Cardiac muscle cell (in vitro differentiated cells and primary cell): Measurements from ENCODE around the gene PRRX1. TPM values are rescaled to one million over a fixed set of nuclear protein-coding genes. Genes with fewer than 3 reads are reported as not detected.

Source experiments
- DNase-seq, 2 donors: peaks; one replicate each; pipeline versions ENCODE4 v3.0.0 to v3.0.0-alpha.2; 2010 to 2017; ENCODE audit warnings: low read depth in 1 of 2, low spot score in 1 of 2
- H3K27ac ChIP-seq: fragments of 200-600 bp; sonication (generic); 2 replicates; pipeline ENCODE4 v1.5.1; 2016
- H3K27me3 ChIP-seq: fragments of 200-600 bp; sonication (generic); 2 replicates; pipeline ENCODE4 v1.6.0; 2016; ENCODE audit warnings: control low read depth
- H3K36me3 ChIP-seq: fragments of 200-600 bp; sonication (generic); 2 replicates; pipeline ENCODE4 v1.5.1; 2016; ENCODE audit warnings: control low read depth
- H3K4me1 ChIP-seq: fragments of 200-600 bp; sonication (generic); 2 replicates; pipeline ENCODE4 v1.8.1; 2017; ENCODE audit warnings: low read depth, mild to moderate bottlenecking, mixed run types
- H3K4me3 ChIP-seq: fragments of 200-600 bp; sonication (generic); 2 replicates; pipeline ENCODE4 v1.5.1; 2016; ENCODE audit warnings: mild to moderate bottlenecking
- H3K9me3 ChIP-seq: fragments of 200-600 bp; sonication (generic); 2 replicates; pipeline ENCODE4 v1.5.1; 2017; ENCODE audit warnings: low read depth, mild to moderate bottlenecking, control low read depth
- polyA plus RNA-seq: library from polyadenylated mRNA; unstranded; fragments of >200 nt; fragmentation: Nextera tagmentation; extraction: Ambion mirVana; gene quantifications from 2 replicates; pipeline ENCODE4 v1.2.1, GENCODE V29; 2016
- total RNA-seq: library from RNA; depleted of rRNA; stranded (reverse); fragments of >200 nt; gene quantifications from 2 replicates; pipeline ENCODE4 v1.2.3, GENCODE V29; 2016
- TF ChIP-seq, protein P1 (sequence below): IDR thresholded peaks from 2 replicates; pipeline ENCODE4 v1.5.1; 2012; ENCODE audit warnings: low read depth, mild to moderate bottlenecking, low read length

The PRRX1 gene
- total and polyA plus RNA-seq, 2 experiments from 2014 or later: 1.1 to 1.2 TPM

DNA sequence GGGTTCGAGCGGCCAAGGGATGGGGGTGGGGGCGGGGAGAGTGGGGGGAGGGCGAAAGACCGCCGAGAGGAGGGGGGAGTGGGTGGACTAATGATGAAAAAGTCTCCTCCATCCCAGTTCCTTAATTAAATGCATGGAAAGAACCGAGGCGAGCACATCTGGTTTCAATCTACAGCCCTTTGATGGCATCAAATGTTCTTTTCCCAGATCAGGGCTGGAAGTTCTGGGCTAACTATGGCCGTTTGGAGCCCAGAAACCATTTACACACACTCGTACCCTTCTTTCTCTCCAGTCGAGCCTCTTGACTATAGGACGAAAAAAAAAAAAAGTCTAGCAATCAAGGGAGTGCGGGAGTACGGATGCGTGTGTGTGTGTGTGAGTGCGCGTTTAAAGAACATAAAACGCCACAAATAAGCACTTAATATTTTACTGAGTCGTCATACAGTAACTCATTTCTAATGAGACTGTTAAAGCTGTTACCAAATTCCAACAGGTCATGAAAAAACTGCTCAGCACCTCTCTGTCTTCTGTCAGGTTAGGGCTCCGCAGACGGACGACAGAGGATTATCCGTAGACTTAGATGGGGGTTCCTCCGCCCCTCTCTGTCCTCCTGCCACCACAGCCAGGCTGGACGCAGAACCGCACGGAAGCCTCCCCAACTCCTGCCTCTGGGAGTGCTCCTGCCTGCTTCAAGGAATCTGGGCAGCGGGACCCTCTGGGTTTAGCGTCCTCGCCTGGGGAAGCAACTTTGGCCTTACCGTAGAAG lies 2.1 kb upstream of the PRRX1 start:
- Histone ChIP-seq H3K27ac (no peak overlapping the region), H3K27me3 (peaks cover 92% of the 10 kb centered on the region), H3K4me3 (peak overlapping the region; percentile 10), H3K9me3 (no peaks in the 10 kb centered on the region), H3K36me3 (no peaks in the 10 kb centered on the region), H3K4me1 (peaks cover 3% of the 10 kb centered on the region)
- DNase-seq: peak; percentile 31 to 64
- TF ChIP-seq, protein P1, sequence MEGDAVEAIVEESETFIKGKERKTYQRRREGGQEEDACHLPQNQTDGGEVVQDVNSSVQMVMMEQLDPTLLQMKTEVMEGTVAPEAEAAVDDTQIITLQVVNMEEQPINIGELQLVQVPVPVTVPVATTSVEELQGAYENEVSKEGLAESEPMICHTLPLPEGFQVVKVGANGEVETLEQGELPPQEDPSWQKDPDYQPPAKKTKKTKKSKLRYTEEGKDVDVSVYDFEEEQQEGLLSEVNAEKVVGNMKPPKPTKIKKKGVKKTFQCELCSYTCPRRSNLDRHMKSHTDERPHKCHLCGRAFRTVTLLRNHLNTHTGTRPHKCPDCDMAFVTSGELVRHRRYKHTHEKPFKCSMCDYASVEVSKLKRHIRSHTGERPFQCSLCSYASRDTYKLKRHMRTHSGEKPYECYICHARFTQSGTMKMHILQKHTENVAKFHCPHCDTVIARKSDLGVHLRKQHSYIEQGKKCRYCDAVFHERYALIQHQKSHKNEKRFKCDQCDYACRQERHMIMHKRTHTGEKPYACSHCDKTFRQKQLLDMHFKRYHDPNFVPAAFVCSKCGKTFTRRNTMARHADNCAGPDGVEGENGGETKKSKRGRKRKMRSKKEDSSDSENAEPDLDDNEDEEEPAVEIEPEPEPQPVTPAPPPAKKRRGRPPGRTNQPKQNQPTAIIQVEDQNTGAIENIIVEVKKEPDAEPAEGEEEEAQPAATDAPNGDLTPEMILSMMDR: peak; percentile 15

DNA sequence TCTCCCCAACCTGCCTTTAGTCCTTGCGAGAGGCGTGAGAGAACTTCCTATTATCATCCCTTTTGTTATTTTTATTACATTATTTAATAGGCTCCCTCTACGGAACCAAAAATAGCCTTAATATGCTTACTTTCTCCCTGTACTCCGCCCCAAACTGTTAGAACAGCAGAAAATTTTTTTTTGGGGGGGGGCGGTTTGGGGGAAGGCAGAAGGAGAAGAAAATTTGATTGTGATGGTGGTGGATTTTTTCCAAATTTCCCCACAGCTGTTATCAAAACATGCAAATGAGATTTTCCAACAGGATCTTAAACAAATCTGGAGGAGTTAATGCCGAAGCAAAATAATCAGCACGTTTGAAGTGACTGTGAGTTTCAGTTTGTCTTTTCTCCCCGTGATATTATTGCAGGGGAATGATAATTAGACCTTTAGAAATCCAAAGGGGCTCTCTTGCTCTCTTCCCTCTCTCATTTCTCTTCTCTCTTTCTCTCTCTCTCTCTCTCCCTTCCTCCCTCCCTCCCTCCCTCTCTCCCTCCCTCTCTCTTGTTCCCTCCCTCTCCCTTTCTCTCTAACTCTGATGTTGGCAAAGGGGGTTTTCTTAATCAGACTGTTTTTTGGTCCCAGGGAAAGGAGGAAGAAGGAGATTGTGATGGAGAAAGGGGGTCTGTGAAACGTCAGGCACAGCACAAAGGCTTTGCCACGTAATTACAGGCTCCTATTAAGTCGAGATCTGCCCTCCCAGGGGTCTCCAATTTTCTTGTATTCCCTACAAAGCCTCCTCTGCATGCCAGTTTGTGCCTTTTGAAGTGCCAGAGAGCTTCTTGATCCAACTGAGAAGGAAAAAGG lies 1.1 kb upstream of the PRRX1 start:
- H3K27me3 ChIP-seq: peaks cover 99% of the 10 kb centered on the region
- H3K4me1 ChIP-seq: peaks cover 3% of the 10 kb centered on the region
- no peak overlapping the region for H3K4me3 ChIP-seq
- DNase-seq: peak in 1 of 2 donors; percentile 59
- H3K9me3 ChIP-seq: no peaks in the 10 kb centered on the region
- no peak overlapping the region for H3K27ac ChIP-seq
- H3K36me3 ChIP-seq: no peaks in the 10 kb centered on the region
- TF ChIP-seq, protein P1: peak; percentile 3

DNA sequence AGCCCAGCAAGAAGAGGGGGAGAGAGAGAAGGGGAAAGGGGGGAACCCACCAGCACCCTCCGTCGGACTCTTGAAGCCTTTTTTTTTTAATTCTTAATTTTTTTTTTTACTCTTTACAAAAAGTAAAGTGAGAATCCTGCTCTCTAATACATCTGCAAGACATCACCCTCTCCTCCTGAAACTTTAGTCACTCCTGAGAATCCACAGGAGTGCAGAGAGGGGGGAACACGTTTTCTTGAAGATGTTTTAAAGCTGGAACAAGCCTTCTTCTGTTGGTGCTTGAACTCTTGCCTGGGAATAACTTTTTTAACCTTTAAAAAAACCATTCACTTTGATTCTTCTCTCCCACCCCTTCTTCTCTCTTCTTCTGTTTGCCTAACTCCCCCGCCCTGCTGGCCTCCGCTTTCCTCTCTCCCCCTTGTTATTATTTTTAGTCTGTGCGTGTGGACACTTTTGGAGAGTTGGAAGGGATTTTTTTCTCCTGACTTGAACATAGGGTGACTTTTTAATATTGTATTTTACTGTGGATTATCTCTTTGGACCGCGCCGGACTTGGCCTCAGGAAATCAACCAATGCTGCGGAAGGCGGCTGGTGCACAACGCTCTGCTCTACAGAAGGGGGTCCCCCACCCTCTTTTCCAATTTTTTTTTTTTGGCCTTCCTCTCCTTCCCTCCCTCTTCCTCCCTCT lies 383 bp upstream of the PRRX1 start:
- Histone ChIP-seq H3K4me3 (peak overlapping the region; percentile 43), H3K9me3 (no peaks in the 10 kb centered on the region), H3K27ac (no peak overlapping the region), H3K27me3 (peaks cover 100% of the 10 kb centered on the region), H3K4me1 (peaks cover 3% of the 10 kb centered on the region), H3K36me3 (no peaks in the 10 kb centered on the region)
- TF ChIP-seq, protein P1: no peak
- DNase-seq: peak in 1 of 2 donors; percentile 59

DNA sequence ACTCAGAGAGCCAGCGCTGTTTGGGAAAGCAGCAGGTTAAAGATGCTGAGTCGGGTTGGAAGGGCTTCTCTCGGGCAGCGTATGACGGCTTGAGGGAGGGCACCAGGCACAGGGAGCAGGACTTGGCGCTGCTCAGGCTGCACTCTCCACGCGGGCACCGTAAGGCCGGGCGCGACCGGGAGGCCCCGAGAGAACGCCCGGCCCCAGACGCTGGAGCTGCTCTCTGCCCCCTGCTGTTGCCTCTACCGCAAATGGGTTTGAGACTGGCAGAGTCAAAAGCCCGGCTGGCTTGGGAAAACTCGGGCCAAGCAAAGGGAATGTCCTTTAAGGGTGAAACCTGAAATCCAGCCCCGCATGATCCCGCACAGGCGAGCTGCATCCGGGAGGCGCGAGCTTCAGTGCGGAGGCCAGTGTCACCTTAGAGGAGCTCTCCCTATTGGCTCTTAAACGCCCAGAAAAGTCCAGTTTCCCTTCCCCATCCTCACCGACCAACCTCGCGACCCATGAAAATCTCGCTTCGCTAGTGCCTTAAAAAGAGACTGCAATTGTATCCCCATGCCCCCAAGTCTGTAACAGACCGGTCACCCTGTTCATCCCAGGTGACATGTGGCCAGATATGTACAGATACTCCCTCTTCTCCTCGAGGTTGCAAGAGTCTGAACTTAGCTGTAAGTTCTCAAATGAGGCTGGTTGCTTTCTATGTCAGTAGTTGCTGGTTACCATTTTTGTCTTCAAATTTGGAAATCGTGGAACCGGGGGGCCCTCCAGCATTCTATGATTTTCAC lies 1.1 kb downstream of the PRRX1 start:
- peaks cover 3% of the 10 kb centered on the region for H3K4me1 ChIP-seq
- TF ChIP-seq, protein P1: peak; percentile 50
- peak overlapping the region; percentile 43 for H3K4me3 ChIP-seq
- H3K27me3 ChIP-seq: peaks cover 100% of the 10 kb centered on the region
- no peaks in the 10 kb centered on the region for H3K9me3 ChIP-seq
- no peak overlapping the region for H3K27ac ChIP-seq
- DNase-seq: peak; percentile 49 to 72
- H3K36me3 ChIP-seq: no peaks in the 10 kb centered on the region

DNA sequence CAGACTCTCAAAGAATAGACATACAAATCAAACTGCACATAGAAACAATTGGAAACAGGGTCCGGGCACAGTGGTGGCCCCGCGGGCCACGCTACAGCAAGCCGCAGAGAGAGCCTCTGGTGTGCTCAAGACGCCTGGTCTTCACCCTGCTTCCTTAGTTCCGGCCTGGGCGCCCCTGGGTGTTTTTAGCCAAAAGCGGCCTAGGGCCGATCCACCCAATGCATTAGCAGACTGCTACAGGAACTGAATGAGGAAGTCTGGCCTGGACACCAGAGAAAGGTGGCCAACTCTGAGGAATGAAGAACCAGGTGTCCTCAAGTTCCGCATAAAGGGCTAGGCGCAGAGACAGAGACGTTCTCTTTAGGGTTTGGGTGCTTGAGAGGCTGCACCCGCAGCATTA lies 1.7 kb downstream of the PRRX1 start:
- Histone ChIP-seq H3K4me1 (peaks cover 3% of the 10 kb centered on the region), H3K36me3 (no peaks in the 10 kb centered on the region), H3K4me3 (no peak overlapping the region), H3K27ac (no peak overlapping the region), H3K9me3 (no peaks in the 10 kb centered on the region), H3K27me3 (peaks cover 100% of the 10 kb centered on the region)
- TF ChIP-seq, protein P1: no peak
- DNase-seq: peak in 1 of 2 donors; percentile 57
